NCI-H2081 (cell line): ENCODE measurements around the gene TRIM64C.
"Not testable (repeated sequence)": the region's sequence is repeated elsewhere in the genome, so short reads cannot be mapped to it uniquely, and the experiment has no call there.

ENCODE experiments used
- DNase-seq, 2 experiments: peaks; one replicate each; lab custom pipeline; 2025; lab: John Stamatoyannopoulos, UW

The TRIM64C gene, protein sequence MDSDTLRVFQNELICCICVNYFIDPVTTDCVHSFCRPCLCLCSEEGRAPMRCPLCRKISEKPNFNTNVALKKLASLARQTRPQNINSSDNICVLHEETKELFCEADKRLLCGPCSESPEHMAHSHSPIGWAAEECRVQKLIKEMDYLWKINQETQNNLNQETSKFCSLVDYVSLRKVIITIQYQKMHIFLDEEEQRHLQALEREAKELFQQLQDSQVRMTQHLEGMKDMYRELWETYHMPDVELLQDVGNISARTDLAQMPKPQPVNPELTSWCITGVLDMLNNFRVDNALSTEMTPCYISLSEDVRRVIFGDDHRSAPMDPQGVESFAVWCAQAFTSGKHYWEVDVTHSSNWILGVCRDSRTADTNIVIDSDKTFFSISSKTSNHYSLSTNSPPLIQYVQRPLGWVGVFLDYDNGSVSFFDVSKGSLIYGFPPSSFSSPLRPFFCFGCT

GRCh38 chr11:49059012-49059411 is at the start of gene TRIM64C:
TSS of gene TRIM64C (minus strand) at chr11:49059112. CDS start at chr11:49059112, 0 bp downstream.
- not testable (repeated sequence) for DNase-seq

DNA sequence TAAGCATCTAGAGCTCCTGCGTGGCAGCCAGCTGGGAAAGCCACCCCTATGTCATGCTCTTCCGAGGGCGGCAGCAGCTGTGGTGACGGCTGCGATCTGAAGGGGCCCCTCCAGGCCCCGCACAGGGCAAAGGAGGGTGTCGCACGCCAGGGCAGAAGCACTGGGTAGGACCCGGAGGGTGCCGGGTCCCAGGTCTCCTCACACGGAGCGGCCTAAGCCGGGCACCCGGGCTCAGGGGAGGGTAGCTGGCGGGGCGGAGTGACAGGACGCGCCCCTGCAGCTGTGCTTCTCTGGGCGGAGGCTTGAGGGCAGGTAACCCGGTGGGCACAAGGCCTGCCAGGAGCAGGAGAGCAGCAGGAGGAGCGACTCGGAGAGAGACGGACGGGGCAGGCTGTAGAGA is 43.4 kb upstream of the TRIM64C start:
- not testable (repeated sequence) for DNase-seq

DNA sequence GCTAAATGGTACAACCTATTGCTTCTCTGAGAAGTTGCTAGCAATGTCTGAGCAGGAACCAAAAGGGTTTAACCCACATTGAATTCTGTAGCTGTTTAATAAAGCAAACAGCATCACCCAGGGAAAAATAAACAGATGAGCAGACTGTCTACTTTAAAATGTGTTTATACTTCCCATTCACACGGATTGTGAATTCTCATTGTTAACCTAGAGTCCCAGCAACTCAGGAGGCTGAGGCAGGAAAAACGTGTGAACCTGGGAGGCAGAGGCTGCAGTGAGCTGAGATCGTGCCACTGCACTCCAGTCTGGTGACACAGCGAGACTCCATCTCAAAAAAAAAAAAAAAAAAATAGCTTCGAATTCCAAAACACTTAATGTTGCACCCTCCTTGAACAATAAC is 11.0 kb upstream of the TRIM64C start:
- not testable (repeated sequence) for DNase-seq

DNA sequence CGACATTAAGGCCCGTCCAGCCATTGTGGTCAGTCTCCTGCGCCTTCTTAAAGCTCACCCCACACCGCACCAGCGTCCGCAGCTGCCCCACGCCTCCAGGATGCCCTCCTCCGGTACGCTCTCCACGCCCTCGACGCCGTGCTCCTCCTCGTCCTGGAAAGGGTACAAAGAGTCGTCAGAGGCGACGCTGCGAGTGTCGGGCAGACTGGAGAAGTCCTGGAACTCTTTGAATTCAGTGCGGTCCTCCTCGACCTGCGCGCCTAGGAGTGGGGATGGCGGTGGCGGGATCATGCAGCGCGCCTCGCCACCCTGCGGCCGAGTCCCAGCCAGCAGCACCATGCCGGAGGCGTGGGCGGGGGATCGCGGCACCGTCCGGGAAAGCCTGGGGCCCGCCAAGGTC is 9.1 kb downstream of the TRIM64C start:
- DNase-seq, result not testable (repeated sequence)

- DNase-seq, result not testable (repeated sequence)
These were observed 10.7 kb downstream of the TRIM64C start for GRCh38 chr11:49048229-49048628.

DNA sequence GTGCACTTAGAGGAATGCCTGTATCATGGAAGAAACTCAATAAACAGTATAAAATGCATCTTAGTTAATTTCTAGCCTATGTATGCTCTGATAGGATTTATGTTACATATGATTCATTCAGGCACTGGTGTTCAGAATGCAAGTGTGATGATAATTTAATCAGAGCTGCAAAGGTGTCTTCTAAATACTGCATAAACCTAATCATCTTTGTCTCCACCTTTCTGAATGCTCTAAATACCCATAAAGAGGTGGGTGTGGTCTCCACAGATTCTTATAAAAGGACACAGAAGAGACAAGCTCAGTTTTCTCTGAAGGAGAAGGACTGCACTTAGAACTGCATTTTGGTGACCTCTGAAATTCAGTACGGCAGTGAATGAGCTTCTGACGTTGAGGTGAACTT is 30.4 kb downstream of the TRIM64C start, which contains the start of gene TRIM49B:
Gene TRIM49B, plus strand, starts transcription at position 301 of the 400 bp plus-strand sequence. CDS start 2,777 bp downstream, outside the sequence.
- not testable (repeated sequence) for DNase-seq
